Non-pigmented ciliary epithelial cell (primary cell): ENCODE data around the gene STRN4.
"Not testable (repeated sequence)": the region's sequence is repeated elsewhere in the genome, so short reads cannot be mapped to it uniquely, and the experiment has no call there.

Experiments used
- DNase-seq: peaks from one replicate; pipeline ENCODE4 v3.0.0-alpha.2; 2010; ENCODE audit warnings: low read depth

Gene STRN4

GRCh38 chr19:46772170-46773017, 26.1 kb upstream of the STRN4 start:
- DNase-seq = no peak

- DNase-seq = not testable (repeated sequence)
Measured at GRCh38 chr19:46768746-46769145, 22.5 kb upstream of the STRN4 start.

- DNase-seq = no peak
Measured at GRCh38 chr19:46766569-46767317, 20.5 kb upstream of the STRN4 start.

GRCh38 chr19:46764817-46765291, 18.6 kb upstream of the STRN4 start:
- DNase-seq = no peak

GRCh38 chr19:46762245-46762890, 16.1 kb upstream of the STRN4 start:
- no peak for DNase-seq

GRCh38 chr19:46761418-46761831, 15.2 kb upstream of the STRN4 start:
- DNase-seq = no peak

GRCh38 chr19:46760897-46761296, 14.6 kb upstream of the STRN4 start:
- not testable (repeated sequence) for DNase-seq

GRCh38 chr19:46760363-46760762, 14.1 kb upstream of the STRN4 start:
- no peak for DNase-seq

GRCh38 chr19:46759817-46760333, 13.6 kb upstream of the STRN4 start:
- DNase-seq = no peak

- no peak for DNase-seq
Measured at GRCh38 chr19:46759206-46759605, 13.0 kb upstream of the STRN4 start.

GRCh38 chr19:46756544-46756888, 10.3 kb upstream of the STRN4 start:
- DNase-seq = no peak

GRCh38 chr19:46755853-46756543, 9.7 kb upstream of the STRN4 start:
- DNase-seq = no peak

- DNase-seq = no peak
Measured at GRCh38 chr19:46755077-46755852, 9.0 kb upstream of the STRN4 start.

GRCh38 chr19:46753420-46754155, 7.3 kb upstream of the STRN4 start:
- DNase-seq = no peak

GRCh38 chr19:46748325-46749109, 2.3 kb upstream of the STRN4 start:
- DNase-seq = no peak

GRCh38 chr19:46745521-46746280, 549 bp downstream of the STRN4 start, which contains the start of gene FKRP:
Gene FKRP (plus strand): TSS chr19:46746057. CDS start chr19:46755451, 9,394 bp downstream.
- no peak for DNase-seq

- DNase-seq = no peak
Measured at GRCh38 chr19:46745030-46745429, 1.2 kb downstream of the STRN4 start.

GRCh38 chr19:46744005-46744691, 2.1 kb downstream of the STRN4 start:
- DNase-seq = no peak
